NCI-H2107 treated with DMSO at 0.1 percent for 48 hours (cell line): Measurements from ENCODE around the gene RBMS3.
"Not testable (repeated sequence)": the region's sequence is repeated elsewhere in the genome, so short reads cannot be mapped to it uniquely, and the experiment has no call there.

Experiments
- DNase-seq: peaks from one replicate; lab custom pipeline; 2025; ENCODE audit not compliant: unreplicated experiment; lab: John Stamatoyannopoulos, UW

Gene RBMS3

DNA sequence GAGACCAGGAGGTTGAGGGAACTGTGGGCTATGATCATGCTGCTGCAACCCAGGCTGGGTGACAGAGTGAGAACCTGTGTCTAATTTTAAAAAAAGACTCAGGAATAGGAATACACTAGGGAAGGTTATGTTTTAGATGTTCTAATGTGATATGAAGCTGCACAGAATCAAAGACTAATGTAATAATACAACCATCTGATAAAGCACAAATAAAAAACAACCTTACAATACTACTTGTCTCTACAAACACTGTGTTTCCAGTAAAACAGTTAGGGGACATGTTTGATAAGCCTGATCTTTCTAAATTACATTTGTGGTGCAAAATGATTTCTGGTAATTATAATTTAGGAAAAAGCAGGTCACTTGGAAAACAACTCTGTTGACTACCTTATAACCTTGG is 56.7 kb downstream of the RBMS3 start:
- no peak for DNase-seq

- DNase-seq: no peak
Measured at GRCh38 chr3:29338377-29338776, 57.5 kb downstream of the RBMS3 start.

- no peak for DNase-seq
Measured at GRCh38 chr3:29339016-29339833, 58.4 kb downstream of the RBMS3 start.

GRCh38 chr3:29344154-29344553 is 63.3 kb downstream of the RBMS3 start:
- DNase-seq: no peak

- DNase-seq: no peak
Measured at GRCh38 chr3:29344935-29345334, 64.1 kb downstream of the RBMS3 start.

DNA sequence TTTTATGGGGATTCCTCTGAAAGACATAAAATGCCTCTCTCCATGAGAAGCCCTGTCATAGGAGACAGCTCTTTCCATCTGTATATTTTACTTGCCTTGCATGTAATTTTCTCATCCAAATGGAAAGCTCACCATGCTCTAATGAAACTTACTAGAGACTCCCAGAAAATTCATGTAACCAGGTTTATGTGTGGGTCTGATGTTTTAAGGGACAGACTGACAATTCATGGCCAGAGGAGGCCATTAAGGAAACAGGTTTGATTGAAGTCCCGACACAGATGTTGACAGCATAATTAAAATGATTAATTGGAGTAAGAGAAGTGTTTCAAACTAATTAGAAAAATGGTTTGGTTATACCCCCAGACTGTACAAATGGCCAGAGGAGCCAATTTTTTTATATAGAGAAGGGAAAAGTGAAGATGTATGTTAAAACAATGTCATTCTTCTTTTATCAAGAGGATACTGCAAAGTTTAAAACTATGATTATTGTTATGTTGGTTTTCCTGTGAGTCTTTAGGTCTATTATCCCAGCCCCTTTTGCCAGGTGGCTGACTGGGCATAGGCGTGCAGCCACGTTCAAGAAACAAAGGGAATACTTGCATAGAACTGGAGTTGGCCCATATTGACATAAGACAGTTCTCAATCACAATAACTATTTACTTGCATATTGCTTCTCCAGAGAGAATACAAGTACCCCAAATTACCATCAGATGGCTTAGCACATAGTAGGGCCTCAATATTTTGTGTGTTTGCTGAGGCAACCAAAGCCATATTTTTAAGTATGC is 64.8 kb downstream of the RBMS3 start:
- DNase-seq: no peak

- no peak for DNase-seq
Measured at GRCh38 chr3:29346828-29347227, 66.0 kb downstream of the RBMS3 start.

DNA sequence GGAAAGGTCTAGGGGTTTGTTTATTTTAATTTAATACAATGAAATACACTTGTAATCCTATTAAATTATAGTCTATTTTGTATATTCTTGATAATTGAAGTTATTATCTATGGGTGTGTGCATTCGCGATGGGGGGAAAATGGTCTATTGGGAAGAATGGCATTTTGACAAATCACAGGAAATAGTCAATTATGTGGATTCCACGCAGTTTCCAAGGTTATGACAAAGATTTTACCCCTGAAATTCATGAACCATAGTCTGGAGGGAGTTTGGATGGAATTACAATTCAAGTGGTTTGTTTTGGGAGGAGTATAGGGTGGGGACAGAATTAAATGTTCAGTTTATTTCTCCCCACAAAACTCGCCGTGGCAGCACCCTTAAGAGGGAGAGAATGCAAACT is 66.5 kb downstream of the RBMS3 start:
- DNase-seq: no peak

- no peak for DNase-seq
Measured at GRCh38 chr3:29348316-29348715, 67.4 kb downstream of the RBMS3 start.

- no peak for DNase-seq
Measured at GRCh38 chr3:29349049-29349448, 68.2 kb downstream of the RBMS3 start.

GRCh38 chr3:29353807-29354206 is 72.9 kb downstream of the RBMS3 start:
- no peak for DNase-seq

GRCh38 chr3:29354894-29355293 is 74.0 kb downstream of the RBMS3 start:
- DNase-seq: no peak

DNA sequence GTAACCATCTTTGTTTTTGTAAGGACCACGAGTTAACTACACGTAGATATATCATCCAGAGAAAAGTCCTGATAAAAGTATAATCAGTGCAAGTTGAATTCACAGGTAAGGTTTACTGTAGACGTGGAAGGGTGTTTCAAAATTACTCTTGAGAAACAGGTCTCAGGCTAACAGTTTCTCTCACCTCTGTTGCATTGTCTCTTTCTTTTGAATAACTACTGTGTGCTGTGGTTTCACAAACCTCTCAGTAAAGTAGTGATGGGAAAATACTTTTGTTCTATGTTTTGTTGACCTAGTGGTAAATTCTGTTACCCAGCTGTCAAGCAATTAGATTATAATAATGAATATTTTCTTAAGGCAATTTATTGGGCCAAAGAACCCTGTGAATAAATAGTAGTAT is 75.2 kb downstream of the RBMS3 start:
- no peak for DNase-seq

- DNase-seq: not testable (repeated sequence)
Measured at GRCh38 chr3:29360289-29360688, 79.4 kb downstream of the RBMS3 start.

- no peak for DNase-seq
Measured at GRCh38 chr3:29363110-29363509, 82.2 kb downstream of the RBMS3 start.

DNA sequence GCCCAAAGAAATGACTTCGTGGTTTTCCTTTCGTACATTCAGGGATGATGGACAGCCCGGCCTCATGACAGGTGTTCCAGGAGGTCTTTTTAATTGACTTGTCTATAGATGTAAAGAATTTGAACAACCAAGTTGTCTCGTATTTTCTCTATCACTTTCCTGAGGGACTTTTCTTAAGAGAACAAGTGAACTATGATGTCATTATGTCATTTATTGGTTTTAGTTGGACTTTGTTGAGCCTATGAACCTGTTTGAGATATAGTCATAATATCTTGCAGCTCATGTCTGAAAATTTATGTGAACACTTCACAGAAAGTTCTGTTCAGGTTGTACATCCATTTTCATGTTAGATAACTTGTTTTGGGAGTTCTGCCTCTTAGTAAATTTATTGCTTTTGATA is 89.2 kb downstream of the RBMS3 start:
- no peak for DNase-seq

DNA sequence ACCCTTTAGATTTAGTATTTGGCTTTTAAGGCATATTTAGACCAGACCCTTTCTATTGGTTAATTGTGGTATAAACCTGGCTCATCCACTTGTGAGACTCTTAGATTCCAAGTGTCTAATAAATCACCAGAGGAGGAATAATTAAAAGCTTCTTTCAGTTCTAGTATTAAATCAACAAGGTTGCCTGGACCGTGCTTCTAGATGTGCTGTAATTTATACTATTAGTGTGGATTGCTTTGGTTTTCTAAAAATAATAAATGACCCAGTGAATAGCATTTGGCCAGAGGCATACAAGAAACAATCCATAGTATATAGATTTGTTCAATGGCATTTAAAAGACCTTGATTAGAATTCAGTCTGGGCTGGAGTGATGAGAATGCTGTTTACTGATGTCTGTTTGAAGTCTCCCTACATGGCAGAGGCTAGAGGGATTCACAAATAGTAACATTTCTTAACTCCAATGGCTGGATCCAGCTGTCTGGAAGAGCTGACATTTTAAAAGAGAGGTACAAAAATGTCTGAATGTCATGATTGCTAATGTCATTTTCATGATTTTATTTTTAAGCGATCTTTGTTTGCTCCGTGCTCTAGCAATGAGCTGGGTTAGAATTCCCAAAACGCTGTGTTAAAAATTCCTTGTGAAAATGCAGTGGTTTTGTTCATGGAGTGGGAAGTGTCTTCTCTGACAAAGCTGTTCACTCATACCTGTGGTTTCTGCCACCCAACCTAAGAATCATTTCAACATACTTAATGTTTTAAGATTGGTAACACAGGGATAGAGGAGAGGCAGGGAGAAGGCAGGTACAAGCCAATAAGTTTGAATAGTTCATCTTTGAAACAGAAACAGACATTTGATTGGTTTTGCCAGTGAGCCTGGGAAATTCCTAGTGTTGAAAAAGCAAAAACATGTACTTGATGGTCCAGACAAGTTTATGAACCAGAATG is 89.9 kb downstream of the RBMS3 start:
- DNase-seq: no peak

DNA sequence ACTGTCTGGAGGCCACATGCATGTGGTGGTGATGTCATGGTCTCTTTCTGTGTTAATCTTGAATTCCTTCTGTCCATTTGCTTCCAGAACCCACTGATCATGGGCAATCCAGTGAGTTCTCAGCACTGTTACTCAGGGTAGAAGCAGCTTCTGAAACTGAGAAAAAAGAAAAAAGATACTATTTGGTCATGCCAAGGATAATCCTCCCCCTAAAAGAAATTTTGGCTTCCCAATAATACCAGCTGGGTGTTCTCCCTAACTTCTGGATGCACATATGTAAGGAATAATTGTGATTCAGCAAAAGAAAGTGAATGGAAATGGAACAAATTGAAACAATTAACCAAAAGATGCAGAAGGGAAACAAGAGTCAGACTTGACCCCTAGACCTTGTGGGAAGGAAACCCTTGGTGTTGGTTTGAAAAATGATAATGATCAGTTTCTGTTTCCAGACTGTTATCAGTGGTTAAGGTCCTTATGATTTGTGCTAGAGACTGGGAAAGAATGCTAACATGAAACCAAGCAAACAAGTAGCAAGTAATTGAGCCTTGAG is 92.3 kb downstream of the RBMS3 start:
- DNase-seq: no peak

DNA sequence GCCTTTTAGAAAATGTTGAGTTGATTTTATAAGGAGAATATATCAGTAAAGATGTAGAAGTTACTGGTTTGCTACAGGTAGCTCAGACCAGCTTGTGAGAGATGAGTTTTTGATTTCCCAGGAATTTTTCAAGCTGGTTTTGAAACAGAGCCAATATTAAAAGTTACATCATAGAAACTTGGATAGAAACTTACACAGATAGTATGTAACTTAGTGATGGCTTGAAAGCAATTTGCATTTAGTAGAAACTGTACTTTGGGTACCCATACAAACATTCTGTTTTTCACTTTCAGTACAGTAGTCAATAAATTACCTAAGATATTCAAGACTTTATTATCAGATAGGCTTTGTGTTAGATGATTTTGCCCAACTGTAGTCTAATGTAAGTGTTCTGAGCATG is 93.4 kb downstream of the RBMS3 start:
- no peak for DNase-seq

DNA sequence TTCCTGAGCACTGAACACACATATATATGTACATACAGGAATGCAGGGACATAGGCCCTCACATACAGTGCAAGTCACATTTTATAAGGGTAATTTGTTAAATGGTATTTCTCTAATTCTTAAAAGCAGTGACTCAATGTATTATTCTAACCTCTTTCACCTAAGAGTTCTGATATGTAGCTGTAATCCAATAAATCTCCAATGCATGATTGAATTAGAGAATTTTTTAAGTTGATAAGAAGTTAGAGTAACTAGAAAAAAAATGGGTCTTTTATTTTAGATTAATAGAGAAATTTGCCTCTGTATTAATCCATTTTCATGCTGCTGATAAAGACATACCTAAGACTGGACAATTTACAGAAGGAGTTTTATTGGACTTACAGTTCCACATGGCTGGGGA is 98.2 kb downstream of the RBMS3 start:
- DNase-seq: no peak

DNA sequence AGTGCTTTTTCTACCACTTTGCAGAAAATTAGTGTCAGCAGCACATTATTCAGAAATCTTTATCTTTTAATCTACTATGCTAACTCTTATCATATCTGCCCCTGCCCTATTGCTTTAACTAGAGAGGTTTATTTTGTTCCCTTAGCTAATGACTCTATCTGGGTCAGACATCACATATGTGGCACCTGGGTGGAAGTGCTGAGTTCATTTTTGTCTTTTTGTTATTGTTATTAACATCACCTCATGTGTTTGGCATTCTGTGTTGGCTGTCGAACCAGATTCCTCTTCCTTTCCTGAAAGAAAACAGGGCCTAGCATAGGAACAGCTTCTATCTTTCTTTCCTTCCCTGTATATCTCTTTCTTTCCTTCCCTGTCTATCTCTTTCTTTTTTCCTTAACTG is 100.7 kb downstream of the RBMS3 start:
- DNase-seq: no peak
